ENCODE results near the gene SPC24.

- TF ChIP-seq, protein P1, sequence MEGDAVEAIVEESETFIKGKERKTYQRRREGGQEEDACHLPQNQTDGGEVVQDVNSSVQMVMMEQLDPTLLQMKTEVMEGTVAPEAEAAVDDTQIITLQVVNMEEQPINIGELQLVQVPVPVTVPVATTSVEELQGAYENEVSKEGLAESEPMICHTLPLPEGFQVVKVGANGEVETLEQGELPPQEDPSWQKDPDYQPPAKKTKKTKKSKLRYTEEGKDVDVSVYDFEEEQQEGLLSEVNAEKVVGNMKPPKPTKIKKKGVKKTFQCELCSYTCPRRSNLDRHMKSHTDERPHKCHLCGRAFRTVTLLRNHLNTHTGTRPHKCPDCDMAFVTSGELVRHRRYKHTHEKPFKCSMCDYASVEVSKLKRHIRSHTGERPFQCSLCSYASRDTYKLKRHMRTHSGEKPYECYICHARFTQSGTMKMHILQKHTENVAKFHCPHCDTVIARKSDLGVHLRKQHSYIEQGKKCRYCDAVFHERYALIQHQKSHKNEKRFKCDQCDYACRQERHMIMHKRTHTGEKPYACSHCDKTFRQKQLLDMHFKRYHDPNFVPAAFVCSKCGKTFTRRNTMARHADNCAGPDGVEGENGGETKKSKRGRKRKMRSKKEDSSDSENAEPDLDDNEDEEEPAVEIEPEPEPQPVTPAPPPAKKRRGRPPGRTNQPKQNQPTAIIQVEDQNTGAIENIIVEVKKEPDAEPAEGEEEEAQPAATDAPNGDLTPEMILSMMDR (IDR thresholded peaks at IDR 0.05) = no peak
- TF ChIP-seq POLR2A (IDR thresholded peaks at IDR 0.05) = no peak
These were observed 48.6 kb upstream of the SPC24 start for GRCh38 chr19:11204076-11204602.

Data from testis (tissue), 2 donors.